Measurements from ENCODE around the gene LIX1.

DNA sequence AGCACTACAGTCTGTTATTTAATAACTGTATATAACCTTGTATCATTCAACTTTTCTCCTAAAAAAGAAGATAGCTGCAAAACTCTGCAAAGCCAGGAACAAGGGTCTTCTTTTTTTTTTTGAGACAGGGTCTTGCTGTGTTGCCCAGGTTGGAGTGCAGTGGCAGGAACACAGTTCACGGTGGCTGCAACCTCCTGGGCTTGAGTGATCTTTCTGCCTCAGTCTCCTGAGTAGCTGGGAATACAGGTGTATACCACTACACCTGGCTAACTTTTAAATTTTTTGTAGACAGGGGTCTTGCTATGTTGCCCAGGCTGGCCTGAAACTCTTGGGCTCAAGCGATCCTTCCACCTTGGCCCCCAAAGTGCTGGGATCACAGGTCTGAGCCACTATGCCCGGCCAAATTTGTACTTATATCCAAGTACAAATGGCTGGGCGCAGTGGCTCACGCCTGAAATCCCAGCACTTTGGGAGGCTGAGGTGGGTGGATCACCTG lies 21.4 kb upstream of the LIX1 start:
- no peak for TF ChIP-seq EZH2 (IDR thresholded peaks at IDR 0.05; ENCODE audit: insufficient read depth, low read length)
- TF ChIP-seq, protein P1, sequence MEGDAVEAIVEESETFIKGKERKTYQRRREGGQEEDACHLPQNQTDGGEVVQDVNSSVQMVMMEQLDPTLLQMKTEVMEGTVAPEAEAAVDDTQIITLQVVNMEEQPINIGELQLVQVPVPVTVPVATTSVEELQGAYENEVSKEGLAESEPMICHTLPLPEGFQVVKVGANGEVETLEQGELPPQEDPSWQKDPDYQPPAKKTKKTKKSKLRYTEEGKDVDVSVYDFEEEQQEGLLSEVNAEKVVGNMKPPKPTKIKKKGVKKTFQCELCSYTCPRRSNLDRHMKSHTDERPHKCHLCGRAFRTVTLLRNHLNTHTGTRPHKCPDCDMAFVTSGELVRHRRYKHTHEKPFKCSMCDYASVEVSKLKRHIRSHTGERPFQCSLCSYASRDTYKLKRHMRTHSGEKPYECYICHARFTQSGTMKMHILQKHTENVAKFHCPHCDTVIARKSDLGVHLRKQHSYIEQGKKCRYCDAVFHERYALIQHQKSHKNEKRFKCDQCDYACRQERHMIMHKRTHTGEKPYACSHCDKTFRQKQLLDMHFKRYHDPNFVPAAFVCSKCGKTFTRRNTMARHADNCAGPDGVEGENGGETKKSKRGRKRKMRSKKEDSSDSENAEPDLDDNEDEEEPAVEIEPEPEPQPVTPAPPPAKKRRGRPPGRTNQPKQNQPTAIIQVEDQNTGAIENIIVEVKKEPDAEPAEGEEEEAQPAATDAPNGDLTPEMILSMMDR (IDR thresholded peaks at IDR 0.05; ENCODE audit: insufficient read depth, low read depth, low read length), result no peak

Measured in astrocyte (in vitro differentiated cells and primary cell).